Activated CD4-positive, alpha-beta T cell treated with anti-CD3 and anti-CD28 coated beads, Interleukin-2, amount 50 U/mL, for 4 hours (primary cell): Measurements from ENCODE around the gene MLXIPL.
"Not testable (repeated sequence)": the region's sequence is repeated elsewhere in the genome, so short reads cannot be mapped to it uniquely, and the experiment has no call there.

Experiments
- DNase-seq, 2 experiments: peaks; one replicate each; pipeline ENCODE4 v3.0.0-alpha.2; 2020

Gene MLXIPL

GRCh38 chr7:73644688-73645286 lies 20.5 kb upstream of the MLXIPL start:
- no peak for DNase-seq

DNA sequence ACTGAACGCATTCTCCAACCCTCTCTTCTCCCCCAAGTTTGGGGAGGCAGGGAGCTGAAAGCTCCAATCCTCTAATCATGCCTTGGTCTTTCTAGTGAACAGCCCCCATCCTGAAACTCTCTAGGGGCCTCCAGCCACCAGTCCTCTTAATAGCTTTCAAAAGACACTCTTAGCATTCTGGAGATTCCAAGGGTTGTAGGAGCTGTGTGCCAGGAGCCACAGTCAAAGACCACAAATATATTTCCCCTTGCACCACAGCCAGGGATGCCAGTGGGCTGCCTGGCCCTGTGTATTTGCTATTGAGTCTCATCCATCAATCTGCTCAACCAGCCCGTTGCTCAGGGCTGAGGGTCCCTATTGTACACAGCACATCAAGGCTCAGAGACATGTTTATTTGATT lies 18.5 kb upstream of the MLXIPL start:
- no peak for DNase-seq

DNA sequence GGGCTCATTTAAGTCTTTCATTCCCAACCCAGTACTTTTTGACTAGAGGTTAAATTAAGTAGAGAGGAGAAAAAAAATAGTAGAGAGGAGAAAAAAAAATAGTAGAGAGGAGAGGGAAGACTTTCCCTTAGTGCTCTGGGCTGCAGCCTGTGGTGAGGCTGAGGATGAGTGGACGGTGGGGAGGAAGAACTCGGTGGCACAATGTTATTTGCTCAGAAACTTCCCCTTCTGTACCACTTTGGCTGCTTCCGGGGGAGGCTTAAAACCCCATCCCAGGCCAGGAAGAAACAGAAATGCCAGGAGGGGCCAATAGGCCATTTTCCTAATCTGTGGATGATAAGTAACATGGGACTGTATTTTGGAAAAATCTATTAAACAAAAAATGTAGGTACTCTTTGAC lies 14.6 kb upstream of the MLXIPL start:
- DNase-seq: no peak

GRCh38 chr7:73635428-73636200 lies 11.3 kb upstream of the MLXIPL start:
- no peak for DNase-seq

- DNase-seq: no peak
Observed at GRCh38 chr7:73633844-73634243, 9.5 kb upstream of the MLXIPL start.

DNA sequence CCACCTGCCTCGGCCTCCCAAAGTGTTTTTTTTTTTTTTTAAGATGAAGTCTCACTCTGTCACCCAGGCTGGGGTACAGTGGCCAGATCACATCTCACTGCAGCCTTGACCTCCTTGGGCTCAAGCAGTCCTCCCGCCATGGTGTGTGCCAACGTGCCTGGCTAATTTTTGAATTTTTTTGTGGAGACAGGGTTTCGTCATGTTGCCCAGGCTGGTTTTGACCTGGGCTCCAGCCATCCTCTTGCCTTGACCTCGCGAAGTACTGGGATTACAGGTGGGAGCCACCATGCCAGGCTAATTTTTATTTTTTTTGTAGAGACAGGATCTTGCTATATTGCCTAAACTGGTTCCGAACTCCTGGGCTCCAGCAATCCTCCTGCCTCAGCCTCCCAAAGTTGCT lies 9.0 kb upstream of the MLXIPL start:
- no peak for DNase-seq

- DNase-seq: no peak
Observed at GRCh38 chr7:73631558-73631957, 7.2 kb upstream of the MLXIPL start.

GRCh38 chr7:73628504-73628903 lies 4.2 kb upstream of the MLXIPL start:
- no peak for DNase-seq

- DNase-seq: no peak
Observed at GRCh38 chr7:73626814-73627213, 2.5 kb upstream of the MLXIPL start.

- no peak for DNase-seq
Observed at GRCh38 chr7:73625276-73625675, 954 bp upstream of the MLXIPL start.

DNA sequence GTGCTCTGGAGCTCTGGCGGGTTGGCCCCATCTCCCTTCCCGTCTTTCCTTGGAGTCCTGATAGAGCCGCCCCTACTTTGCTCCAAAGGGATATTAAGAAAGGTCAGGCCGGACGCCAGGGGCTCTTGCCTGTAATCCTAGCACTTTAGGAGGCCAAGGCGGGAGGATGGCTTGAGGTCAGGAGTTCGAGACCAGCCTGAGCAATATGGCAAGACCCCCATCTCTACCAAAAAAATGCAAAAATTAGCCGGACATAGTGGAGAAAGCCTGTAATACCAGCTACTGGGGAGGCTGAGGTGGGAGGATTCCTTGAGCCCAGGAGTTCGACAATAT lies 313 bp upstream of the MLXIPL start:
- no peak for DNase-seq

GRCh38 chr7:73622909-73623797 lies 1.2 kb downstream of the MLXIPL start:
- DNase-seq: no peak

DNA sequence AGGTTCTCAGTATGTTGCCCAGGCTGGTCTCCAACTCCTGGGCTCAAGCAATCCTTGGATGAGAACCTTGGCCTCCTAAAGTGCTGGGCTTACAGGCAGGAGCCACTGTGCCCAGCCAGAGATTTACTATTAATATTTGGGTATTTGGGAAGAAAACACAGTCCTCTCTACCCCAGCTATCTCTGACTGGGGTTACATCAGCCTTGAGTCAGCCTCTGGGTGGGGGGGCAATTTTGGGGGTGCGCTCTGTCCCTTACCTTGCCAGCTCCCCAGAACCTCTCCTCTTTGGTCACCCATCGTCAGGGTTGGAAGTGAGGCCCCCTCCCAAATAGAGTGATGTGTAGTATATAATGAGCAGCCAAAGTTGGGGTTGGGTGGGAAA lies 1.8 kb downstream of the MLXIPL start:
- no peak for DNase-seq

DNA sequence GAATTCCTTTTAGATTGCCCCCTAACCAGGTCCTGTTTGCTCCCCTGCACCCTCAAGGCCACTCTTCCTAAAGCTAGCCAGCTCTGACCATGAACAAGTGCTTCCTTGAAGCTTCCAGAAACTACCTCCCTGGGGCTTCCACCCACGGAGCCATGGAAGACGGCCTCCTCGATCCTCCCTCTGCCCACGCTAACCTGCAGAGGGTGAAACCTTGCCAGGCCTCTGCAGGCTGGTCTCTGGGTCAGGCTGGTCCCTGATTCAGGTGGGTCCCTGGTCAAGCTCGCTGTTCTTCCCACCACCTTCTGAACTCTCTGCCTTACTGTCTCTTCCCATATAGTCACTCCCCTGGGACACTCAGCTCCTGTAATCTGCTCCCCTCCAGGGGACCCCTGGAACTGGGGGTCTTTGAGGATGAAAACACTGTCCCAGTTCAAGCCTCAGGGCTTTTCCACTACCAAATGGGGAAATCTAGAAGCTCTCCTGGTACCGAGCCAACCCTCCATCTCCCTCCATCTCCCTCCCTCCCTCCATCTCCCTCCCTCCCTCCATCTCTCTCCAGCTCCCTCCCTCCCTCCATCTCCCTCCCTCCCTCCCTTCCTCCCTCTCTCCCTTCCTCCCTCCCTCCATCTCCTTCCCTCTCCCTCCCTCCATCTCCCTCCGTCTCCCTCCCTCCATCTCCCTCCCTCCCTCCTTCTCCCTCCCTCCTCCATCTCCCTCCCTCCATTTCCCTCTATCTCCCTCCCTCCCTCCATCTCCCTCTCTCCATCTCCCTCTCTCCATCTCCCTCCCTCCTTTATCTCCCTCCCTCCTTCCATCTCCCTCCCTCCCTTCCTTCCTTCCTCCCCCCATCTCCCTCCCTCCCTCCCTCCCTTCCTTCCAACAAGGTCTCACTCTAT lies 2.9 kb downstream of the MLXIPL start:
- DNase-seq: no peak

DNA sequence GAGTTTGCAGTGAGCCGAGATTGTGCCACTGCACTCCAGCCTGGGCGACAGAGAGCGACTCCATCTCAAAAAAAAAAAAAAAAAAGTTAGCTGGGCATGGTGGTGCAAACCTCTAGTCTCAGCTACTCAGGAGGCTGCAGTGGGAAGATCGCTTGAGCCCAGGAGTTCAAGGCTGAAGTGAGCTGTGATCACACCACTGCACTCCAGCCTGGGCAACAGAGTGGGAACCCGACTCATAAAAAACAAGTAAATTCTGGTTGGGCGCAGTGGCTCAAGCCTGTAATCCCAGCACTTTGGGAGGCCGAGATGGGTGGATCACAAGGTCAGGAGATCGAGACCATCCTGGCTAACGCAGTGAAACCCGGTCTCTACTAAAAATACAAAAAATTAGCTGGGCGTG lies 4.9 kb downstream of the MLXIPL start:
- not testable (repeated sequence) for DNase-seq

GRCh38 chr7:73618538-73618937 lies 5.8 kb downstream of the MLXIPL start:
- no peak for DNase-seq

- DNase-seq: not testable (repeated sequence)
Observed at GRCh38 chr7:73617520-73617919, 6.8 kb downstream of the MLXIPL start.

GRCh38 chr7:73615886-73616285 lies 8.4 kb downstream of the MLXIPL start:
- DNase-seq: no peak

GRCh38 chr7:73614937-73615336 lies 9.4 kb downstream of the MLXIPL start:
- DNase-seq: not testable (repeated sequence)

GRCh38 chr7:73613954-73614735 lies 10.2 kb downstream of the MLXIPL start:
- no peak for DNase-seq

DNA sequence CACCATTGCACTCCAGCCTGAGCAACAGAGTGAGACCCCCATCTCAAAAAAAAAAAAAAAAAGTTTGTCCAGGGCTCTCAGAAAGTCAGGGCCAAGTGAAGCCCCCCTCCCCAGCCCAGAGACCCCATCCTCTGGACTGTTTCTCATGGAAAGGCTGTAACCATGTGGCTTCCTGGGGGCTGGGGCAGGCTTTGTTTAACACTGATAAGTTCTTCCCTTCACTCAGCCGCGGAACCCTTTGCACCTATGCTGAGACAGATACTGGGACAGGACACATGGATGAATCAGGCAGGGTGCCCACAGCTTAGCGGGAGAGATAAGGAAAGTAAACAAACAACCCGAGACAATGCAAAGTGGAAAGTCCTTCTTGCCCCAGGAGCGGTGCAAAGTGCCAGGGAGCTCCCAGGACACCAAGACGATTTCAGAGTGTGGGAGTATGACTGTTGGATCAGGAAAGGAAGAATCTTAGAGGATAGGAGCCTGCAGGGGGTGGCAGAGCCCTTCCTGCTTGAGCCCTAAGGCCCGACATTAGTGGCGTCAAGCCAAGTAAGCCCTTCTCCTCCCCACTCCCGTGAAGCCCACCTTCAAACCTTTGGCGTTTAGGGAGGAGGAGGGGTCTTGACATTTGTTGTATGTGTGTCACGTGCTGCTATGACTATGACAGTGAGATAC lies 11.6 kb downstream of the MLXIPL start:
- no peak for DNase-seq
